ENCODE measurements around the gene IQGAP2.
"Not testable (repeated sequence)": the region's sequence is repeated elsewhere in the genome, so short reads cannot be mapped to it uniquely, and the experiment has no call there.

DNA sequence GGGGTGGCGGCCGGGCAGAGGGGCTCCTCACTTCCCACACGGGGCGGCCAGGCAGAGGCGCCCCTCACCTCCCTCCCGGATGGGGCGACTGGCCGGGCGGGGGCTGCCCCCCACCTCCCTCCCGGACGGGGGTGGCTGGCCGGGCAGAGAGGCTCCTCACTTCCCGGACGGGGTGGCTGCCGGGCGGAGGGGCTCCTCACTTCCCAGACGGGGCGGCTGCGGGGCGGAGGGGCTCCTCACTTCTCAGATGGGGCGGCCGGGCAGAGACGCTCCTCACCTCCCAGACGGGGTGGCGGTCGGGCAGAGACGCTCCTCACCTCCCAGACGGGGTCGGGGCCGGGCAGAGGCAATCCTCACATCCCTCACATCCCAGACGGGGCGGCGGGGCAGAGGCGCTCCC, 147.8 kb downstream of the IQGAP2 start:
- TF ChIP-seq CTCF (IDR thresholded peaks at IDR 0.05; ENCODE audit: low read depth, low read length, poor library complexity, severe bottlenecking); EZH2phosphoT487 (IDR thresholded peaks at IDR 0.05; ENCODE audit: borderline replicate concordance, low read length): not testable (repeated sequence)

Measured in DOHH2 (cell line).